MCF 10A (cell line): ENCODE results near the gene KRT81. TPM values are rescaled to one million over a fixed set of nuclear protein-coding genes. Genes with fewer than 3 reads are reported as not detected.

Experiments used
- BruUV-seq: library from RNA; stranded (reverse); fragments of 400-500 nt; replicated peaks from 2 replicates; lab custom pipeline; 2021; lab: Mats Ljungman, UMichigan
- CTCF ChIA-PET: fragments of 300-600 bp; sonication (Branson Sonifier 250); formaldehyde crosslinking; extraction: SDS; loops from one replicate; lab custom pipeline; 2021; ENCODE audit warnings: antibody characterized with exemption, inconsistent platforms; lab: Yijun Ruan, JAX
- POLR2A ChIA-PET: fragments of 300-600, 350-650 bp; sonication (Branson Sonifier 250); formaldehyde crosslinking; extraction: SDS; loops from one replicate; lab custom pipeline; 2020; ENCODE audit warnings: antibody characterized with exemption, inconsistent platforms; lab: Yijun Ruan, JAX
- DNase-seq: peaks from one replicate; pipeline ENCODE4 v3.0.0-alpha.2; 2018; ENCODE audit not compliant: unreplicated experiment
- H3K27ac Mint-ChIP-seq: one replicate; pipeline ENCODE4 v1.8.0; 2022; ENCODE audit warnings: mild to moderate bottlenecking, low read depth, mixed read lengths; ENCODE audit not compliant: unreplicated experiment
- H3K27me3 Mint-ChIP-seq: one replicate; pipeline ENCODE4 v1.8.0; 2022; ENCODE audit warnings: mixed read lengths; ENCODE audit not compliant: insufficient read depth, unreplicated experiment
- H3K36me3 Mint-ChIP-seq: one replicate; pipeline ENCODE4 v1.8.0; 2022; ENCODE audit warnings: mild to moderate bottlenecking, moderate library complexity, mixed read lengths; ENCODE audit not compliant: insufficient read depth, unreplicated experiment
- H3K4me1 Mint-ChIP-seq: one replicate; pipeline ENCODE4 v1.8.0; 2022; ENCODE audit warnings: mixed read lengths; ENCODE audit not compliant: insufficient read depth, unreplicated experiment
- H3K4me3 Mint-ChIP-seq: one replicate; pipeline ENCODE4 v1.8.0; 2022; ENCODE audit warnings: mild to moderate bottlenecking, moderate library complexity, mixed read lengths; ENCODE audit not compliant: unreplicated experiment
- H3K9me3 Mint-ChIP-seq: one replicate; pipeline ENCODE4 v1.8.0; 2022; ENCODE audit warnings: mixed read lengths; ENCODE audit not compliant: unreplicated experiment
- intact Hi-C: fragments of 100-400 bp; cut with micrococcal nuclease; formaldehyde crosslinking; loops from 2 replicates; pipeline ENCODE4 v1.14.1; 2022
- total RNA-seq: library from RNA; stranded (reverse); gene quantifications from 2 replicates; pipeline ENCODE4 v1.2.3, GENCODE V29; 2022
- TF ChIP-seq, protein P1 (sequence below): fragments of 200-600 bp; IDR thresholded peaks from one replicate; pipeline ENCODE4 v1.8.0; 2022; ENCODE audit warnings: antibody characterized with exemption, mild to moderate bottlenecking; ENCODE audit not compliant: unreplicated experiment

KRT81 gene
- total RNA-seq, 1 experiment from 2014 or later = 2,023 TPM

GRCh38 chr12:52311285-52311648 lies 19.9 kb upstream of the KRT81 start:
- DNase-seq = no peak
- POLR2A ChIA-PET = interaction anchor here (0.6 to 1.3 kb wide), 3 partner anchors 18 to 562 kb away, joined by 3 to 4 read pairs (median 3); no protein-coding TSS in a partner anchor
- no peaks in the 10 kb centered on the region for H3K36me3 Mint-ChIP-seq
- BruUV-seq = no TSS peak
- H3K27ac Mint-ChIP-seq = no peak overlapping the region
- CTCF ChIA-PET = interaction anchor here (0.5 to 3.5 kb wide), 8 partner anchors 14 to 569 kb away, joined by 3 to 15 read pairs (median 4); no protein-coding TSS in a partner anchor
- TF ChIP-seq, protein P1, sequence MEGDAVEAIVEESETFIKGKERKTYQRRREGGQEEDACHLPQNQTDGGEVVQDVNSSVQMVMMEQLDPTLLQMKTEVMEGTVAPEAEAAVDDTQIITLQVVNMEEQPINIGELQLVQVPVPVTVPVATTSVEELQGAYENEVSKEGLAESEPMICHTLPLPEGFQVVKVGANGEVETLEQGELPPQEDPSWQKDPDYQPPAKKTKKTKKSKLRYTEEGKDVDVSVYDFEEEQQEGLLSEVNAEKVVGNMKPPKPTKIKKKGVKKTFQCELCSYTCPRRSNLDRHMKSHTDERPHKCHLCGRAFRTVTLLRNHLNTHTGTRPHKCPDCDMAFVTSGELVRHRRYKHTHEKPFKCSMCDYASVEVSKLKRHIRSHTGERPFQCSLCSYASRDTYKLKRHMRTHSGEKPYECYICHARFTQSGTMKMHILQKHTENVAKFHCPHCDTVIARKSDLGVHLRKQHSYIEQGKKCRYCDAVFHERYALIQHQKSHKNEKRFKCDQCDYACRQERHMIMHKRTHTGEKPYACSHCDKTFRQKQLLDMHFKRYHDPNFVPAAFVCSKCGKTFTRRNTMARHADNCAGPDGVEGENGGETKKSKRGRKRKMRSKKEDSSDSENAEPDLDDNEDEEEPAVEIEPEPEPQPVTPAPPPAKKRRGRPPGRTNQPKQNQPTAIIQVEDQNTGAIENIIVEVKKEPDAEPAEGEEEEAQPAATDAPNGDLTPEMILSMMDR = no peak
- peaks cover 26% of the 10 kb centered on the region for H3K27me3 Mint-ChIP-seq
- intact Hi-C loops = no loop called here
- H3K4me3 Mint-ChIP-seq = no peak overlapping the region
- H3K9me3 Mint-ChIP-seq = no peaks in the 10 kb centered on the region
- peaks cover 12% of the 10 kb centered on the region for H3K4me1 Mint-ChIP-seq

- Mint-ChIP-seq H3K4me1 (peaks cover 17% of the 10 kb centered on the region), H3K4me3 (no peak overlapping the region), H3K9me3 (no peaks in the 10 kb centered on the region), H3K27me3 (peaks cover 26% of the 10 kb centered on the region), H3K27ac (no peak overlapping the region), H3K36me3 (no peaks in the 10 kb centered on the region)
- TF ChIP-seq, protein P1 = no peak
- ChIA-PET POLR2A (interaction anchor here (0.6 to 1.3 kb wide), 2 partner anchors 17 to 269 kb away, joined by 3 to 4 read pairs; no protein-coding TSS in a partner anchor), CTCF (interaction anchor here (0.5 to 3.5 kb wide), 9 partner anchors 14 to 575 kb away, joined by 3 to 15 read pairs (median 4); no protein-coding TSS in a partner anchor)
- DNase-seq = no peak
- intact Hi-C loops = no loop called here
- BruUV-seq = no TSS peak
These were observed 19.4 kb upstream of the KRT81 start for GRCh38 chr12:52310622-52311284.

DNA sequence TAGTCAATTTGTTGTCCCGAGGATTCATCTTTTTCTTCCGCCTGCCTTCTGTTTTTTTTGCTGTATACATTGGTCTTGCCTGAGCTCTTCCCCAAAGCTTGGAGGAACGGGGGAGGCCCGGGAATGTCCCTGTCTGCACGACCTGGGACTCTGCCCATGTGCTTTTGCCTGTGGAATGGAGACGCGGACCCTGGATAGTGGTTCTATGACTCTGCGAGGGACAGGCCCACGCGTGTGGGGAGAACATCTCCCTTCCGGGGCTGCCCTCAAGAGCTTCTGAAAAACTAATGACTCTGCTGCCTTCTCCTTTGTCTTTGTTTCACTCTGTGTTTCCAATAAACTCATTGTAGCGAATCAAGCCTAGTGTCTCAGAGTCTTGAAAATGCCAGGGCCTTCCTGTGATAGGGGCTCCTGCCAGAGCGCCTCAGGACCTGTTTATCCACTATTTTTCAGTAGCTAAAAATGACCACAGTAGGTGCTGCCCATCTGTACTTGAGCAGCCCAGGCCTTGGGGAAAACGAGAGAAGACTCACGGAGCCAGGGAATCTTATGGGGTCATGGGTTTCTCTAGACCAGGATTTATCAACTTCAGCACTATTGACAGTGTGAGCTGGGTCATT lies 17.6 kb upstream of the KRT81 start:
- H3K27ac Mint-ChIP-seq = peak overlapping the region; percentile 61
- BruUV-seq = no TSS peak
- no peaks in the 10 kb centered on the region for H3K9me3 Mint-ChIP-seq
- peaks cover 28% of the 10 kb centered on the region for H3K4me1 Mint-ChIP-seq
- POLR2A ChIA-PET = interaction anchor here (0.5 kb wide), 1 partner anchor 273 kb away, joined by 3 read pairs; no protein-coding TSS in a partner anchor
- CTCF ChIA-PET = interaction anchor here (0.6 to 3.5 kb wide), 6 partner anchors 11 to 958 kb away, joined by 3 to 25 read pairs (median 4); no protein-coding TSS in a partner anchor
- TF ChIP-seq, protein P1 = no peak
- DNase-seq = no peak
- intact Hi-C loops = no loop called here
- H3K4me3 Mint-ChIP-seq = peak overlapping the region; percentile 52
- peaks cover 26% of the 10 kb centered on the region for H3K27me3 Mint-ChIP-seq
- H3K36me3 Mint-ChIP-seq = no peaks in the 10 kb centered on the region
